SJSA1 (cell line): ENCODE data around the gene DAGLA. TPM values are rescaled to one million over a fixed set of nuclear protein-coding genes. Genes with fewer than 3 reads are reported as not detected.

ENCODE experiments used
- DNase-seq, 2 experiments: peaks; one replicate each; pipeline ENCODE4 v3.0.0-alpha.2; 2015 to 2020; ENCODE audit warnings: low spot score in 2 of 2, low read depth in 1 of 2
- H3K27ac ChIP-seq: fragments of 250-450 bp; sonication (Bioruptor Pico); 2 replicates; pipeline ENCODE4 v1.5.1; 2020; ENCODE audit warnings: mild to moderate bottlenecking, moderate library complexity
- H3K27me3 ChIP-seq: fragments of 250-450 bp; sonication (Bioruptor Pico); replicated peaks from 2 replicates; pipeline ENCODE4 v1.5.1; 2020; ENCODE audit warnings: mild to moderate bottlenecking, moderate library complexity
- H3K36me3 ChIP-seq: fragments of 250-450 bp; sonication (Bioruptor Pico); 2 replicates; pipeline ENCODE4 v1.5.1; 2020; ENCODE audit warnings: mild to moderate bottlenecking
- H3K4me1 ChIP-seq: fragments of 250-450 bp; sonication (Bioruptor Pico); replicated peaks from 2 replicates; pipeline ENCODE4 v1.6.1; 2021; ENCODE audit warnings: mild to moderate bottlenecking
- H3K4me3 ChIP-seq: fragments of 250-450 bp; sonication (Bioruptor Pico); 2 replicates; pipeline ENCODE4 v1.5.1; 2020; ENCODE audit warnings: mild to moderate bottlenecking
- H3K9me3 ChIP-seq: fragments of 250-450 bp; sonication (Bioruptor Pico); replicated peaks from 2 replicates; pipeline ENCODE4 v1.5.1; 2020; ENCODE audit warnings: mild to moderate bottlenecking
- total RNA-seq: library from RNA; depleted of rRNA; stranded (reverse); fragments of >200 nt; shearing (Covaris generic); gene quantifications from 2 replicates; pipeline ENCODE4 v1.2.3, GENCODE V29; 2014

Gene DAGLA
- total RNA-seq, 1 experiment from 2014 or later, result 2.6 TPM

DNA sequence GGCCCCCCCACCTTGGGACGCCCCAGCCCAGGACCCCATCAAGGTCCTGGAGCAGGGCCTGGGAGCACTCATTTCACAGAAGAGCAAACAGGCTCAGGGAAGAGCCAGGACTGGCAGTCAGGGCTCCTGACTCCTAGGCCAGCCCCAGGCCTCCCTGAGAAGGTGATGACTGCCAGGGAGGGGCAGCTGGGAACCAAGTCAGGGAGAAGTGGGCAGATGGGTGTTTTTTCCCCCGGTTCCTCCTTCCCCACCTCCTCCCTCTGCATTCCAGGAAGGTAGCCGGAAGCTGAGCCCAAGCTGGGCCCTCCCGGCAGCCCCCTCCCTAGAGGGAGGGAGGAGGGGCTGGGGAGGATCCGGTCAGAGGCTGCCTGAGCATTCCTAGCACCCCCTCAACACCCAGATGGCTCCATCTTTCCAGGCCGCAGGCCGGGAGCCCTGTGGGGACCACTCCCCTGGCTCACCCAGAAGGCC lies 91.8 kb downstream of the DAGLA start:
- Histone ChIP-seq H3K4me3 (no peak overlapping the region), H3K27ac (no peak overlapping the region)

DNA sequence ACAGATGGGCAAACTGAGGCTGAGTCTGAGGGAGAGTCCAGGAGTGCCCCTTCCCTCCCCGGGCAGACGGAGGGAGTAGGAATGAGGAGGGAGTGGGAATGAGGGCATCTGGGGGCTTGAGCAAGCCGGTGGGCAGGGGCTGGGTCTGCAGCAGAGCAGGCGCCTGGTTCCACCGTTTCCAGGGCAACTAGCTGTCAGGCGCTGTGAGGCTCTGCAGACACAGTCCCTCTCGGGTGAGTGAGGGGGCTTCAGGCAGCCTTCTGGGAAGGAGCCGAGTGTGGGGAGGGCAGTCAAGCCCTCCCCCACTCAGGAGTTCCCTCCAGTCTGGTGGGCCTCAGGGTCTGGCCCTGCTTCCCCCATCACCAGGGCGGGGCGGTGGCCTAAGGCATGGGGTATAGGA lies 93.2 kb downstream of the DAGLA start:
- no peaks in the 10 kb centered on the region; the same call in 1 of the 2 replicates for H3K36me3 ChIP-seq
- peaks cover 17% of the 10 kb centered on the region for H3K4me1 ChIP-seq
- no peak overlapping the region for H3K4me3 ChIP-seq
- no peak overlapping the region for H3K27ac ChIP-seq
- H3K27me3 ChIP-seq, result no peaks in the 10 kb centered on the region
- DNase-seq, result no peak
- H3K9me3 ChIP-seq, result no peaks in the 10 kb centered on the region

More for the DNA sequence above, 91.8 kb downstream of the DAGLA start:
- Histone ChIP-seq H3K36me3 (no peaks in the 10 kb centered on the region), H3K4me1 (peaks cover 18% of the 10 kb centered on the region), H3K9me3 (no peaks in the 10 kb centered on the region), H3K27me3 (no peaks in the 10 kb centered on the region)
- DNase-seq, result no peak

DNA sequence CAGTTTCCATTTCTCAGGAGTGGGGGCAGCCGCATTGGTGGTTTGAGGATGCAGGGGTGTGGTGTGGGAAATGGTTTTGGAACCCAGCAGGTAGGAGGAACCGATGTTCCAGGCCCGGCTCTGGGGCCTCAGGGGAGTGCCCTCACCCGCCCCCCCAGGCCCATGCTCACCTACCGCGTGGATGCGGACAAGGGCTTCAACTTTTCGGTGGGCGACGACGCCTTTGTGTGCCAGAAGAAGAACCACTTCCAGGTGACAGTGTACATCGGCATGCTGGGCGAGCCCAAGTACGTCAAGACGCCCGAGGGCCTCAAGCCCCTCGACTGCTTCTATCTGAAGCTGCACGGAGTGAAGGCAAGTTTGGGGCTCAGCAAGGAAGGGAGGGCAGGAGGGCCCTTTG lies 93.6 kb downstream of the DAGLA start:
- DNase-seq, result no peak
- Histone ChIP-seq H3K4me1 (peaks cover 13% of the 10 kb centered on the region), H3K27ac (no peak overlapping the region), H3K9me3 (no peaks in the 10 kb centered on the region), H3K4me3 (no peak overlapping the region), H3K36me3 (no peaks in the 10 kb centered on the region; the same call in 1 of the 2 replicates), H3K27me3 (no peaks in the 10 kb centered on the region)

DNA sequence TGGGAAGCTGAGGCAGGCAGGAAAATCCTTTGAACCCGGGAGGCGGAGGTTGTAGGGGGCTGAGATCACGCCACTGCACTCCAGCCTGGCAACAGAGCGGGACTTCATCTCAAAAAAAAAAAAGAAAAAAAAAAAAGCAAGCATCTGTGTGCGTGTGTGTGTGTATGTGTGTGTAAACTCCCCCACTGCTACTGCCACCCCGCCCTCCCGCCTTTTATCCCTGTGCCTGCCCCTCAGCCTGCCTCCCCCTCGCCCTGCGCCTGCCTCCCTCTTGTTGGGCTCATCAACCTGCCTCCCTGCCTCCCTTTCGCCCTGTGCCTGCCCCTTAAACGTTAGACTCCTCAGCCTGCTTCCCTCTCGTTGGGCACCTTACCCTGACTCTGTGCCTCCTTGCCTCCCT lies 94.2 kb downstream of the DAGLA start:
- Histone ChIP-seq H3K4me1 (peaks cover 7% of the 10 kb centered on the region), H3K27me3 (no peaks in the 10 kb centered on the region), H3K4me3 (no peak overlapping the region), H3K9me3 (no peaks in the 10 kb centered on the region), H3K36me3 (no peaks in the 10 kb centered on the region; the same call in 1 of the 2 replicates), H3K27ac (no peak overlapping the region)
- DNase-seq, result no peak

DNA sequence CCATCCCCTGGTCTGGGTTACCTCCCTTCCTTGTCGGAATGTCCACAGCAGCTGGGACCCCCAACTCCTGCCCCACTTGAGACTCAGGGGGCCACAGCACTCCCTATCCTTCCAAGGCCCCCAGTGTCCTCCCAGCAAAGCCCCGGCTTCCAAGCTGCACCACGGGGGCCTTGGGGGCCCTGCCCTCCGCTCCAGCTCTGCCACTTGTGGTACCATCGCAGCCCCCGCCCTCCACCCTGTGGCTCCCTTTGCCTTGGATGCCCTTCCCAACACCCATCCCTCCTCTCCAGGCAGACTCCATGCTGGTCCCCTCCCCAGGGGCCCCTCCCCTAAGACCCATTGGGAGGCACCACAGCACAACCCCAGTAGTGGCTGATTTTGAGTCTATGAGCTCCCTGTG lies 94.9 kb downstream of the DAGLA start:
- Histone ChIP-seq H3K4me1 (no peaks in the 10 kb centered on the region), H3K4me3 (no peak overlapping the region), H3K27ac (no peak overlapping the region), H3K36me3 (no peaks in the 10 kb centered on the region; the same call in 1 of the 2 replicates), H3K9me3 (no peaks in the 10 kb centered on the region), H3K27me3 (no peaks in the 10 kb centered on the region)
- DNase-seq, result no peak

DNA sequence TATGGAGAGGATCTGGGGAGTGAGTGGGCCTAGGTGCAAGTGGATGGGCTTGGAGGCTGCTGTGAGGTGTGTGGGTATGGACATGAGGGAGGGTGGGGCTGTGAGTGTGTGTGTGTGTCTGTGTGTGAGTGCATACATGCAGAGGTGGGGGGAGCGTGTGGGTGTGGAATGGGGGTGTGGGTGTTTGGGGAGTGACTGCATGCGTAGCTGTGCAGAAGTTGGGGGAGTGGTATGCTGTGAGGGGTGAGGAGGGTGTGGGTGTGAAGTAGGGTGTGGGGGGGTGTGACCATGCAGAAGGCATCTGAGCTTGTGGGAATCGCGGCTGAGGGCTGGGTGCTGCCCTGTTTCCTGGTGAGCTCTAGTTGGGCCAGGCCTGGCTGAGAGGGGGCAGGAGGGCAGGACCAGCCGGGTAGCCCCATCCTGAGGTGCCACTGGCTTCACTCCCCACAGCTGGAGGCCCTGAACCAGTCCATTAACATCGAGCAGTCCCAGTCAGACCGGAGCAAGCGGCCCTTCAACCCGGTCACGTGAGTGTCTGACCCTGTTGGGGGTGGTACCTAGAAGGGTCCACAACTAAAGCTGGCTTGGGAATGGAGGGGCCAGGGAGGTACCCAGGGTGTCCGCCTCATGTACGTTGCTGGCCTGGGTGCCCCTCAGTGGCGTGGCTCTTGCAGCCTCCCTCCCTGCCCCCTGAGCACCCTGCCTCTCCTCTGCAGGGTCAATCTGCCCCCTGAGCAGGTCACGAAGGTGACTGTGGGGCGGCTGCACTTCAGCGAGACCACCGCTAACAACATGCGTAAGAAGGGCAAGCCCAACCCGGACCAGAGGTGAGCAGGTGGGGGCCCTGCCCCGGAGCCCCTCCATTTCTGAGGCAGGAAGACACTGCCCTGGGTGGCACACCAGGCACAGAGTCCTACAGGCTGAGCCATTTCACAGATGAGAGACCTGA lies 95.7 kb downstream of the DAGLA start:
- no peak for DNase-seq
- no peak overlapping the region for H3K27ac ChIP-seq
- H3K9me3 ChIP-seq, result no peaks in the 10 kb centered on the region
- H3K4me3 ChIP-seq, result no peak overlapping the region
- H3K36me3 ChIP-seq, result no peaks in the 10 kb centered on the region; the same call in 1 of the 2 replicates
- no peaks in the 10 kb centered on the region for H3K4me1 ChIP-seq
- no peaks in the 10 kb centered on the region for H3K27me3 ChIP-seq

DNA sequence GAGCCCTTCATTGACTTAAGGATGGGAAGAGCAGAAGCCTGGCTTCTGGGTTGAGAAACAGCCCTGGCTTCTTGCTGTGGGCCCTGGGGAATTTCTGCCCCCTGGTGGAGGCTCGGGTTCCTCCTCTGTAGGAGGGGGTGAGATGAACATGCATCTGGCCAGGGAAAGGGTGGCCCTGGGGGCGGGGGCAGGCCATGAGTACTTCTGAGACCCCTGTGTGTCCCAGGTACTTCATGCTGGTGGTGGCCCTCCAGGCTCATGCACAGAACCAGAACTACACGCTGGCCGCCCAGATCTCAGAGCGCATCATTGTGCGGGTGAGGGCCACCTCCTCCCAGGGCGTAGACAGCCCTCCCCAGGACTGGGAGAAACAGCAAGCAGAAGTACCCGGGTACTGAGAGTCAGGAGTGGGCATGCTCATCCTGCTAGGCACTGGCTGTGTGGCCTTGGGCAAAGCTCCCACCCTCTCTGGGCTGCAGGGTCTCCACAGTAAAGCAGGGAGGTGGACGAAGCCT lies 96.4 kb downstream of the DAGLA start:
- Histone ChIP-seq H3K9me3 (no peaks in the 10 kb centered on the region), H3K36me3 (peaks cover 2% of the 10 kb centered on the region; the same call in 1 of the 2 replicates), H3K4me1 (no peaks in the 10 kb centered on the region), H3K4me3 (no peak overlapping the region), H3K27me3 (no peaks in the 10 kb centered on the region), H3K27ac (no peak overlapping the region)
- DNase-seq, result peak; percentile 50 to 82

DNA sequence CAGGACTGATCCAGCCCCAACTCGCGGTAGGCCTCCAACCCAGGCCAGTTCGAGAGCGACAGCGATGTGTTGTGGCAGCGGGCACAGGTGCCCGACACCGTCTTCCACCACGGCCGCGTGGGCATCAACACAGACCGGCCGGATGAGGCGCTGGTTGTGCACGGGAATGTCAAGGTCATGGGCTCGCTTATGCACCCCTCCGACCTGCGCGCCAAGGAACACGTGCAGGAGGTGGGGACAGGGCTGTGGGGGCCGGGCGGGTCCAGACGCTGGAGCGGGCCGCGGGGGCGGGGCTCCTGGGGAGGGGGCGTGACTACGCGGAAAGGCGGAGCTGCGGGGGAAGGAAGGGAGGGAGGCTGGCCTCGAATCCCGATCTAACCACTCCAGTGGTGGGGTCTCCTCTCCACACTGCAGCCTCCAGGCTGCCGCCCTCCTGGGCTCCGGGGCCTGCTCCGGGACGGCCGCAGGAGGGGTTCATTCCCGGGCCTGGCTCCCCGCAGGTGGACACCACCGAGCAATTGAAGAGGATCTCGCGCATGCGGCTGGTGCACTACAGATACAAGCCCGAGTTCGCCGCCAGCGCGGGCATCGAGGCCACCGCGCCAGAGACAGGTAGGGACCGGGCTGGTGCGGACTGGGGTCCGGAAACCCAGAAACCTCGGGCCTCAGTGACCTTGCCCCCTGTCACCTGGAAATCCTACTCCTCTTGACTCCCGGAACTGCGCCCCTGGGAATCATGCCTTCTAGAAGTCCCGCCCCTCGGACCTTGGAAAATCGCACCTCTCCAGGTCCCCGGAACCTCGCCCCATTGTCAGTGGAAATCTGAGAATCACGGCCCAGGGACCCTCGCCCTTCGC lies 97.3 kb downstream of the DAGLA start:
- no peak overlapping the region for H3K27ac ChIP-seq
- no peaks in the 10 kb centered on the region for H3K27me3 ChIP-seq
- no peaks in the 10 kb centered on the region for H3K9me3 ChIP-seq
- H3K4me3 ChIP-seq, result no peak overlapping the region
- DNase-seq, result no peak
- peaks cover 8% of the 10 kb centered on the region; the same call in 1 of the 2 replicates for H3K36me3 ChIP-seq
- H3K4me1 ChIP-seq, result no peaks in the 10 kb centered on the region

DNA sequence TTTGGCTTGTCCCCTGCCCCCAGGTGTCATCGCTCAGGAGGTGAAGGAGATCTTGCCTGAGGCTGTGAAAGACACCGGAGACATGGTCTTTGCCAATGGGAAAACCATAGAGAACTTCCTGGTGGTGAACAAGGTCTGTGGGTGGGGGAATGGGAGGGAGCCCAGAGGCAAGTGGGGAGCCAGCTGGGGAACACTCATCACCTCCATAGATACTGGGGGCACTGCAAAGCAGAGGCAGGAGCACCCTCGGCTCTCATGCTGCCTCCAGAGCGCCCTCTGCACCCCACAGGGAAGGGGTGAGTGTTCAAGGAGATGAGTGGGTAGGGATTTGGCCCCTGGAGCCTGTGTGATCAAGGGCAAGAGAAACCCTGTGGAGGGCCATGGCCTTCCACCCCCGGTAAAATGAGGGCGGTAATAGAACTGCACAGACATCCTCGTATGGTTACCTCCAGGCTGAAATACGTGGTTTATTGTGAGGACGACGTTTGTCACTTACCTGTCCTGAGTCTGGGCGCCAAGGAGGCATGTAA lies 98.2 kb downstream of the DAGLA start:
- DNase-seq, result no peak
- Histone ChIP-seq H3K4me3 (no peak overlapping the region), H3K27me3 (no peaks in the 10 kb centered on the region), H3K36me3 (peaks cover 17% of the 10 kb centered on the region; the same call in 1 of the 2 replicates), H3K27ac (no peak overlapping the region), H3K9me3 (no peaks in the 10 kb centered on the region), H3K4me1 (no peaks in the 10 kb centered on the region; the same call in 1 of the 2 replicates)

DNA sequence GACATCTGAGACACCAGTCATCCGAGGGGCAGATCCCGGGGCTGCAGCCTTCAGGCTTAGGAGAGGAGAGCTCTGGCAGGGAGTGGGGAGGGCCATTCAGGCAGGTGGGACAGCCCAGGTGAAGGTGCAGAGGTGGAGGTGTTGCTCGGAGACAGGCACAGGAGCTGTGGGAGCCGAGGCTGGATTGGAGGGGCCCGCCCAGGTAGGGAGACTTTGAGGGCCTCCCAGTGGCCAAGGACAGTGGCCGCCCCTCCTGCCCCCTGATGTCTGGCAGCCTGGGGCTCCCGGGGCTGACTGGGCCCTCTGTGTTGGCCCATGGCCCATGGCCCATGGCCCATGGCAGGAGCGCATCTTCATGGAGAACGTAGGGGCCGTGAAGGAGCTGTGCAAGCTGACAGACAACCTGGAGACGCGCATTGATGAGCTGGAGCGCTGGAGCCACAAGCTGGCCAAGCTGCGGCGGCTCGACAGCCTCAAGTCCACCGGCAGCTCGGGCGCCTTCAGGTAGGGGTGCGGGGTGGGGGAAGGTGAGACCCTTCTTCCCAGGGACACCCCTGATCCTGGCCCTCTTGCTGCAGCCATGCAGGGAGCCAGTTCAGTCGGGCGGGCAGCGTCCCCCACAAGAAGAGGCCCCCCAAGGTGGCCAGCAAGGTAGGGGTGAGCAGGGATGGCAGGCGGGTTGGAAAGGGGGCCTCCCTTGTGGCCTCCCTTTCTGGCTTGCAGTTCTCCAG lies 98.9 kb downstream of the DAGLA start:
- H3K4me3 ChIP-seq, result no peak overlapping the region
- H3K9me3 ChIP-seq, result no peaks in the 10 kb centered on the region
- H3K4me1 ChIP-seq, result peaks cover 2% of the 10 kb centered on the region
- H3K36me3 ChIP-seq, result peaks cover 23% of the 10 kb centered on the region
- H3K27ac ChIP-seq, result no peak overlapping the region
- no peaks in the 10 kb centered on the region for H3K27me3 ChIP-seq
- DNase-seq, result no peak

DNA sequence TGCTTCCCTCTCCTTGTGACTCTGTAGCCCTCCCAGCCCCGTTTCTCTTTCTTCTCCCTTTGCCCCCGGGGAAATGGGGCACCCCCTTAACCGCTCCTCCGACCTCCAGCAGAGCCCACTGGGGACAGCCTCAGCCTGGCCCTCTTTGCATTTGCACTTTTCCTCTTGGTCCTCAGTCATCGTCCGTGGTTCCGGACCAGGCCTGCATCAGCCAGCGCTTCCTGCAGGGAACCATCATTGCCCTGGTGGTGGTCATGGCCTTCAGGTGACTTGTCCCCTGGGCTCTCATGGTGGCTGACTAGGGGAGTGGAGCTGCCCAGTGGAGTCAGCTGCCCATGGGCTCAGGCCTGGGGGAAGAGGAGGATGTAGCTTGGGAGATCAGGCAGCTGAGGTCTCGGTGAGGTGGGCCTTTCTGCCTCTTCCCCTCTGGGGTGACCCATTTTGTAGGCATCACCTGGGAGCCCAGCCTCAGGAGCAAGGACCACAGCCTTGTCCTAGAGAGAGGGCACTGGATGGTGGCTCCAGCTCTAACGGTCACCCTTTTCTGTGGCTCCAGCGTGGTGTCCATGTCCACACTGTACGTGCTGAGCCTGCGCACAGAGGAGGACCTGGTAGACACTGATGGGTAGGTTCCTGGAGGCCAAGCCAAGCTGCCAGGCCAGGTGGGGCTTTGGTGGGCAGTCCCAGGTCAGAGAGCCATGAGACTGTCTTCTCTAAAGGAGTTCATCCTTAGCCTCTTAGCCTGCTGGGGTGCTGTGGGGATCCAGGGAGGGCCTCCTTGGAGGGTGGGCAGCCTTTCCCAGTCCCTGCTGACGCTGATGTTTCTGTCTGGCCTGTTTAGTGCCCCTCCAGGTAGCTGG lies 99.7 kb downstream of the DAGLA start:
- H3K27ac ChIP-seq, result no peak overlapping the region
- H3K27me3 ChIP-seq, result no peaks in the 10 kb centered on the region
- peaks cover 30% of the 10 kb centered on the region for H3K36me3 ChIP-seq
- no peak for DNase-seq
- H3K4me1 ChIP-seq, result peaks cover 4% of the 10 kb centered on the region
- H3K9me3 ChIP-seq, result no peaks in the 10 kb centered on the region
- no peak overlapping the region for H3K4me3 ChIP-seq

DNA sequence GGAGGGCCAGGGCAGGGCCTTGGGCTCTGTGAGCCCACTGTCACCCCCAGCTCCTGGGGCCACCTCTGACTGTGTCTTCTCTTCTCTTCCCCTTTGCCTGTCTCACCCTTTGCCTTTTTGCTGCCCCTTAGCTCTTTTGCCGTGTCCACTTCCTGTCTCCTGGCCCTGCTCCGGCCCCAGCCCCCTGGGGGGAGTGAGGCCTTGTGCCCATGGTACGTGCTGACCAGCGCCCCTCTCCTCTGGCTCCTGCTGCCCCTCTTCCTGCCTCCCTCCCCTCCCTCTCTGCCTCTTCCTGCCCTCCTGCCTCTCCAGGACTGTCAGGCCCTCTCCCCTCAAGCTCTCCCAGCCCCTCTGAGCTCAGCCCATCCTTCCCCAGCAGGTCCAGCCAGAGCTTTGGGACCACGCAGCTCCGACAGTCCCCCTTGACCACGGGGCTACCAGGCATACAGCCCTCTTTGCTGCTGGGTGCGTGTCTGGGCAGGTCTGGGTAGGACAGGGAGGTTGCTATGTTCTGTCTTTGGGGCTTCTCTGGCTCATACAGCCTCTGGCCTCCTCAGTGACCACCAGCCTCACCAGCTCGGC lies 100.5 kb downstream of the DAGLA start:
- H3K27ac ChIP-seq, result no peak overlapping the region
- no peak for DNase-seq
- H3K36me3 ChIP-seq, result peaks cover 37% of the 10 kb centered on the region
- H3K4me1 ChIP-seq, result peaks cover 4% of the 10 kb centered on the region
- H3K9me3 ChIP-seq, result no peaks in the 10 kb centered on the region
- H3K4me3 ChIP-seq, result no peak overlapping the region
- no peaks in the 10 kb centered on the region for H3K27me3 ChIP-seq
